Memory B cell (primary cell): ENCODE data around the gene ANKRD53.

Experiments
- ATAC-seq: fragments of 150-1000 bp; cut with Tn5 transposase; 2 replicates; pipeline ENCODE4 v1.10.0; 2021; ENCODE audit warnings: low read depth, mild to moderate bottlenecking, moderate library complexity
- DNase-seq, 2 donors: peaks; one replicate each; pipeline ENCODE4 v3.0.0; 2022; ENCODE audit warnings: low spot score in 2 of 2
- H3K27ac Mint-ChIP-seq: one replicate; pipeline ENCODE4 v1.8.0; 2022; ENCODE audit warnings: mild to moderate bottlenecking, moderate library complexity, mixed read lengths
- H3K27me3 Mint-ChIP-seq: one replicate; pipeline ENCODE4 v1.8.0; 2022; ENCODE audit warnings: mixed read lengths
- H3K36me3 Mint-ChIP-seq: one replicate; pipeline ENCODE4 v1.8.0; 2022; ENCODE audit warnings: mild to moderate bottlenecking, mixed read lengths
- H3K4me1 Mint-ChIP-seq: one replicate; pipeline ENCODE4 v1.8.0; 2022; ENCODE audit warnings: mixed read lengths
- H3K4me3 Mint-ChIP-seq: one replicate; pipeline ENCODE4 v1.8.0; 2022; ENCODE audit warnings: mild to moderate bottlenecking, moderate library complexity, mixed read lengths
- H3K9me3 Mint-ChIP-seq: one replicate; pipeline ENCODE4 v1.8.0; 2022; ENCODE audit warnings: mixed read lengths

ANKRD53 gene

GRCh38 chr2:70978341-70979179 lies at the start of gene ANKRD53:
ANKRD53 (plus strand) TSS chr2:70978630; CDS start chr2:70978646, 16 bp downstream.
- DNase-seq (peak in 1 of 2 donors; percentile 43), ATAC-seq (peak; percentile 28)
- Mint-ChIP-seq H3K9me3 (no peaks in the 10 kb centered on the region), H3K27ac (peak within 1 kb of the TSS; percentile 93), H3K4me3 (peak within 1 kb of the TSS; percentile 94), H3K4me1 (peaks cover 10% of the 10 kb centered on the region), H3K27me3 (peaks cover 2% of the 10 kb centered on the region), H3K36me3 (no peaks in the 10 kb centered on the region)

GRCh38 chr2:70930371-70931329 lies 47.8 kb upstream of the ANKRD53 start:
- Mint-ChIP-seq H3K9me3 (no peaks in the 10 kb centered on the region), H3K36me3 (no peaks in the 10 kb centered on the region), H3K27ac (no peak overlapping the region), H3K4me3 (no peak overlapping the region), H3K27me3 (peaks cover 11% of the 10 kb centered on the region), H3K4me1 (peaks cover 8% of the 10 kb centered on the region)
- DNase-seq = peak in 1 of 2 donors; percentile 8
- peak; percentile 34 for ATAC-seq

- no peak for DNase-seq
- Mint-ChIP-seq H3K4me1 (peaks cover 8% of the 10 kb centered on the region), H3K36me3 (no peaks in the 10 kb centered on the region), H3K9me3 (no peaks in the 10 kb centered on the region), H3K27ac (no peak overlapping the region), H3K4me3 (no peak overlapping the region), H3K27me3 (peaks cover 11% of the 10 kb centered on the region)
- no peak for ATAC-seq
Observed at GRCh38 chr2:70931376-70932000, 46.9 kb upstream of the ANKRD53 start.

- H3K4me3 Mint-ChIP-seq = no peak overlapping the region
- H3K27me3 Mint-ChIP-seq = peaks cover 7% of the 10 kb centered on the region
- H3K27ac Mint-ChIP-seq = no peak overlapping the region
- H3K9me3 Mint-ChIP-seq = no peaks in the 10 kb centered on the region
- H3K4me1 Mint-ChIP-seq = peaks cover 8% of the 10 kb centered on the region
- H3K36me3 Mint-ChIP-seq = no peaks in the 10 kb centered on the region
- no peak for ATAC-seq
- DNase-seq = no peak
Observed at GRCh38 chr2:70932631-70933230, 45.7 kb upstream of the ANKRD53 start.

GRCh38 chr2:70934981-70935380 lies 43.4 kb upstream of the ANKRD53 start:
- Mint-ChIP-seq H3K27ac (no peak overlapping the region), H3K9me3 (no peaks in the 10 kb centered on the region), H3K4me1 (peaks cover 8% of the 10 kb centered on the region), H3K4me3 (no peak overlapping the region), H3K36me3 (no peaks in the 10 kb centered on the region), H3K27me3 (peaks cover 5% of the 10 kb centered on the region)
- ATAC-seq = no peak
- no peak for DNase-seq

- H3K27me3 Mint-ChIP-seq = peaks cover 7% of the 10 kb centered on the region
- H3K4me3 Mint-ChIP-seq = no peak within 1 kb of the TSS
- no peak for ATAC-seq
- H3K36me3 Mint-ChIP-seq = no peaks in the 10 kb centered on the region
- no peak within 1 kb of the TSS for H3K27ac Mint-ChIP-seq
- H3K9me3 Mint-ChIP-seq = no peaks in the 10 kb centered on the region
- no peak for DNase-seq
- peaks cover 7% of the 10 kb centered on the region for H3K4me1 Mint-ChIP-seq
Observed at GRCh38 chr2:70935468-70936164, 42.8 kb upstream of the ANKRD53 start, which contains the start of gene ATP6V1B1. ATP6V1B1 (plus strand) TSS chr2:70935900; CDS start chr2:70935955, 55 bp downstream.

GRCh38 chr2:70936165-70936978 lies 42.1 kb upstream of the ANKRD53 start:
- Mint-ChIP-seq H3K4me1 (no peaks in the 10 kb centered on the region), H3K27me3 (peaks cover 7% of the 10 kb centered on the region), H3K9me3 (no peaks in the 10 kb centered on the region), H3K4me3 (no peak overlapping the region), H3K36me3 (no peaks in the 10 kb centered on the region), H3K27ac (no peak overlapping the region)
- no peak for DNase-seq
- no peak for ATAC-seq

GRCh38 chr2:70936979-70937811 lies 41.2 kb upstream of the ANKRD53 start:
- Mint-ChIP-seq H3K36me3 (no peaks in the 10 kb centered on the region), H3K27ac (no peak overlapping the region), H3K27me3 (peaks cover 7% of the 10 kb centered on the region), H3K4me3 (no peak overlapping the region), H3K9me3 (no peaks in the 10 kb centered on the region), H3K4me1 (no peaks in the 10 kb centered on the region)
- DNase-seq (no peak), ATAC-seq (no peak)

- H3K4me3 Mint-ChIP-seq = no peak overlapping the region
- H3K36me3 Mint-ChIP-seq = no peaks in the 10 kb centered on the region
- no peak overlapping the region for H3K27ac Mint-ChIP-seq
- ATAC-seq (no peak), DNase-seq (no peak)
- no peaks in the 10 kb centered on the region for H3K9me3 Mint-ChIP-seq
- no peaks in the 10 kb centered on the region for H3K4me1 Mint-ChIP-seq
- H3K27me3 Mint-ChIP-seq = peaks cover 7% of the 10 kb centered on the region
Observed at GRCh38 chr2:70937866-70938585, 40.4 kb upstream of the ANKRD53 start.

GRCh38 chr2:70938586-70938950 lies 39.9 kb upstream of the ANKRD53 start:
- no peak for ATAC-seq
- H3K9me3 Mint-ChIP-seq = no peaks in the 10 kb centered on the region
- H3K27me3 Mint-ChIP-seq = peaks cover 7% of the 10 kb centered on the region
- DNase-seq = no peak
- no peaks in the 10 kb centered on the region for H3K36me3 Mint-ChIP-seq
- H3K4me1 Mint-ChIP-seq = no peaks in the 10 kb centered on the region
- H3K4me3 Mint-ChIP-seq = no peak overlapping the region
- no peak overlapping the region for H3K27ac Mint-ChIP-seq

- H3K36me3 Mint-ChIP-seq = no peaks in the 10 kb centered on the region
- H3K4me1 Mint-ChIP-seq = no peaks in the 10 kb centered on the region
- H3K4me3 Mint-ChIP-seq = no peak overlapping the region
- no peak for ATAC-seq
- no peak for DNase-seq
- no peaks in the 10 kb centered on the region for H3K9me3 Mint-ChIP-seq
- H3K27me3 Mint-ChIP-seq = peaks cover 8% of the 10 kb centered on the region
- H3K27ac Mint-ChIP-seq = no peak overlapping the region
Observed at GRCh38 chr2:70939001-70939838, 39.2 kb upstream of the ANKRD53 start.
